Esophagus mucosa (tissue), 1 donor: Measurements from ENCODE around the gene THAP3. TPM values are rescaled to one million over a fixed set of nuclear protein-coding genes. Genes with fewer than 3 reads are reported as not detected.

Experiments used
- total RNA-seq: library from RNA; stranded (reverse); gene quantifications from one replicate; pipeline ENCODE4 v1.2.4, GENCODE V29; 2023
- donor health status: DM: yes; HTN: yes; CAD: no.

THAP3 gene
- total RNA-seq, 1 donor from 2014 or later, result 6.4 TPM

Other genes starting within 250 kb of the THAP3 start
- 37.2 TPM for gene ACOT7, start 231.1 kb upstream of the THAP3 start, total RNA-seq
- 47.3 TPM for gene HES2, start 204.9 kb upstream of the THAP3 start, total RNA-seq
- 33.4 TPM for gene ESPN, start 200.1 kb upstream of the THAP3 start, total RNA-seq
- 13.1 TPM for gene TNFRSF25, start 158.7 kb upstream of the THAP3 start, total RNA-seq
- 24.4 TPM for gene PLEKHG5, start 133.2 kb upstream of the THAP3 start, total RNA-seq
- gene NOL9, start 70.4 kb upstream of the THAP3 start, total RNA-seq, result 19.7 TPM
- gene TAS1R1, start 69.6 kb upstream of the THAP3 start, total RNA-seq, result not detected
- gene ZBTB48, start 44.9 kb upstream of the THAP3 start, total RNA-seq, result 14.5 TPM
- gene KLHL21, start 22.0 kb upstream of the THAP3 start, total RNA-seq, result 26.6 TPM
- 7.5 TPM for gene PHF13, start 11.1 kb upstream of the THAP3 start, total RNA-seq
- gene DNAJC11, start 76.9 kb downstream of the THAP3 start, total RNA-seq, result 41.5 TPM
- 34.4 TPM for gene CAMTA1, start 160.6 kb downstream of the THAP3 start, total RNA-seq